ENCODE measurements around the gene OLA1. TPM values are rescaled to one million over a fixed set of nuclear protein-coding genes. Genes with fewer than 3 reads are reported as not detected.

OLA1 gene
- total RNA-seq, 1 donor = 22.1 TPM

- DNase-seq (ENCODE audit: low read depth in 2 of 3, low spot score in 2 of 3) = no peak
These were observed 124.2 kb downstream of the OLA1 start for GRCh38 chr2:174124181-174124580.

DNA sequence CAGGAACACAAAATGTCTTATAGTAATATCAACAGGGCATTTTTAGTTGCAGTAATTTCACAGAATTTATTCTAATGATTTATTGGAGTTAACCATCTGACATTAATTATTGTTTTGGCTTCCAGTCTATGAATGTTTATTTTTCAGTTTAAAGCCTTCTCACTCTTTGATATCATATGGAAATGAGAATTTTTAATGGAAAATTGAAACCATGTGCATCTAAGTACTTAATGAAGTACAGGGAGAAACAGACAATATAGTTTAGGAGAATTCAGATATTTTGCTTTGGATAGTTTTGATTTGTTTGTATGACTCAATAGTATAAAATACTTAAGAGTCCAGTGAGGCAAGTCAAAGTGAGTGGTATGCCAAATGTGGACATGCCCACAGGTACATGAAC lies 126.1 kb downstream of the OLA1 start:
- DNase-seq (ENCODE audit: low read depth in 2 of 3, low spot score in 2 of 3) = no peak

- DNase-seq (ENCODE audit: low read depth in 2 of 3, low spot score in 2 of 3) = no peak
These were observed 126.7 kb downstream of the OLA1 start for GRCh38 chr2:174121612-174122011.

- DNase-seq (ENCODE audit: low read depth in 2 of 3, low spot score in 2 of 3) = no peak
These were observed 127.2 kb downstream of the OLA1 start for GRCh38 chr2:174121175-174121574.

DNA sequence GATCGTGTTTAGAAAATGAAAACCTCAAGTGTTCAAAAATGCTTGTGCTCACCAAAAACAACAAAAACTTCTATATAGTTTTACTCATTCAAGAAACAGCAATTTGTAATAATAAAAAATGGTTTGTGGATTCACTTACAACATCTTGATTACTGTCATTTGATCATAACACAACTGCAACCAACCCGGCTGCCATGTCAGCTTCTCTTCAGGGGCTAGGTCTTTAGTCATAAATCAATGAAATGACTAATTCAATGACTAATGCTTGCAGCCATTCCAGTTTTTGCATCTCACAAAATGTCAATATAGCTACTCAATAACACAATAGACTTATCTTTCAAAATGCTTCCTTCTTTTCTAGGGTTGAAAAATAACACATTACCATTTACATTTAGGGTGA lies 128.0 kb downstream of the OLA1 start:
- DNase-seq (ENCODE audit: low read depth in 2 of 3, low spot score in 2 of 3) = no peak

- DNase-seq (ENCODE audit: low read depth in 2 of 3, low spot score in 2 of 3) = no peak
These were observed 130.1 kb downstream of the OLA1 start for GRCh38 chr2:174117951-174118930.

- no peak for DNase-seq (ENCODE audit: low read depth in 2 of 3, low spot score in 2 of 3)
These were observed 136.3 kb downstream of the OLA1 start for GRCh38 chr2:174112073-174112472.

GRCh38 chr2:174108579-174108978 lies 139.8 kb downstream of the OLA1 start:
- DNase-seq (ENCODE audit: low read depth in 2 of 3, low spot score in 2 of 3) = no peak

DNA sequence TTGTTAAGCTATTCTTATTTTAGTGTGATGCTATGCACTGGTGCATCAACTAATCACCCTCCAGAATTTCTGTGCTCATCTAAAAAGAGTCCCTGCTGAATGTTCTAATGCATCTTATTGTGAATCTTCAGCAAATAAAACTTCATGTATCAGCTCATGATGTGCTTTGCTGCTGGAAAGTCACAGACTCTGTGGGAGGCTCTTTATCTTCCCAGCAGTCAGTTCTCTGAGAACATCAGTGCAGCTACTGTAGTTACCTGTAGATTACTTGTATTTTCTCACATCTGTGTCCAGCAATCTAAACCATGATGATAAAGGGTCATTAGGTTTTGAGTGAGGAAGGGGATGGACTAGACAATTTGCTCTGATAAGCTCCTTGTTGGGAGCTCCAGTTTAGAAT lies 141.6 kb downstream of the OLA1 start:
- no peak for DNase-seq (ENCODE audit: low read depth in 2 of 3, low spot score in 2 of 3)

DNA sequence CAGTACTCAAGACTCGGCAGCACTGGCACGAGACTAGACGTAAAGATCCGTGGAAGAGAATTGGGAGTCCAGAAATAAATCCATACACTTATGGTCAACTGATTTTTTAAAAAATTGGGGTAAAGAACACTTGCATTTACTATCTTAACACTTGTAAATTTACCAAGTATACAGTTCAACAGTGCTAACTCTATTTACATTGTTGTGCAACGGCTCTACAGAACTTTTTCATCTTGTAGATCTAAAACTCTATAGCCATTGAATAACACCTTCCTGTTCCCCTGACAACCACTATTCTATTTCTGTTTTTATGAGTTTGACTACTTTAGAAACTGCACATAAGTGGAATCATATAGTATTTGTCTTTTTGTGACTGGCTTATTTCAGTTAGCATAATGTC lies 153.8 kb downstream of the OLA1 start:
- no peak for DNase-seq (ENCODE audit: low read depth in 2 of 3, low spot score in 2 of 3)

DNA sequence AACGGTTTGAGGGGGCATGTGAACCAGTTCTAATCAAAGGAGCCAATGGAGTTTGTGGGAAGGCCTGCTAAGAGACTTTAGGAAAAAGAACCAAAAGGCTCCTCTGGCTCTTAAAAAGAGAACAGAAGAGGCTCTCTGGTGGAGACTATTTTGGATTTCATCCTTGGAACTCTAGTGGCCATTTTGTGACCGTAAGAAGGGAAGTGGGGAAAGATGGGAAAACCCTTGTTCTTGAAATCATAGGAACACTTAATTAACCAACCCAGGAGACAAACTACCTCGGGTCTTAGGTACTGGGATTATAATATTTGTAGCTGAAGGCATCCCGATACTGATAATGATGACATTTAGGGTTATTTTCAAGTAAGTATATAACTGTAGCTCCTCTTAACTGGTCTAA lies 157.9 kb downstream of the OLA1 start:
- no peak for DNase-seq (ENCODE audit: low read depth in 2 of 3, low spot score in 2 of 3)

- no peak for DNase-seq (ENCODE audit: low read depth in 2 of 3, low spot score in 2 of 3)
These were observed 159.4 kb downstream of the OLA1 start for GRCh38 chr2:174088706-174089460.

- DNase-seq (ENCODE audit: low read depth in 2 of 3, low spot score in 2 of 3) = no peak
These were observed 161.6 kb downstream of the OLA1 start for GRCh38 chr2:174086708-174087107.

GRCh38 chr2:174085781-174086180 lies 162.6 kb downstream of the OLA1 start:
- DNase-seq (ENCODE audit: low read depth in 2 of 3, low spot score in 2 of 3) = no peak

DNA sequence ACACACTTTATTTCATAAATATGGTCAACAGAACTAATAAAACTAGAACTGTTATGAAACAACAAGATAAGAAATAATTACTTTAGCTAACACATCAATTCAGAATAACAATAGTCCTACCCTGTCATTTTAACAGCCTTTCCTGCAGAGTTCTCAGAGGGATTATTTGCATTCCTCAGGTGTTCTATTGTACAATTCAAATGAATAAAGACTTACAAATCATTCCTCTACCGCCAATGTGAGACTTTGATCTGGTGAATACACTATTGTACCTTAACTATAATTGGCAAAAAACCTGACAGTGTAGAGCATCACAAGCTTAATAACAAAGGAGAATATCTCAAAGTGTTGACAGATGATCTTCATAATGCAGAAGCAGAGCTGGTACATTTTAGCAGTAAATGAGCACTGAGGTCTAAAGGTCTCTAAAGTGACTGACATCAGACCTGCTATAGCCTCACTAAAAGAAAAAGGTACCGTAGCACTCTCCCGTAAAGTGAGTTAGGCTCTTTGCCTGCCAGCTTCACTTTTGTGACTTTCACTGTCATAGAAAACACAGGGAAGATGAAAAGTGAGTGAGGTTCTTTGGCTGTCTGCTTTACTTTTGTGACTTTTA lies 164.4 kb downstream of the OLA1 start:
- no peak for DNase-seq (ENCODE audit: low read depth in 2 of 3, low spot score in 2 of 3)

- no peak for DNase-seq (ENCODE audit: low read depth in 2 of 3, low spot score in 2 of 3)
These were observed 167.6 kb downstream of the OLA1 start for GRCh38 chr2:174080672-174081121.

GRCh38 chr2:174078275-174078674 lies 170.1 kb downstream of the OLA1 start:
- DNase-seq (ENCODE audit: low read depth in 2 of 3, low spot score in 2 of 3) = peak in 2 of 3 donors; percentile 14 to 50

- DNase-seq (ENCODE audit: low read depth in 2 of 3, low spot score in 2 of 3) = no peak
These were observed 171.4 kb downstream of the OLA1 start for GRCh38 chr2:174076975-174077374.

DNA sequence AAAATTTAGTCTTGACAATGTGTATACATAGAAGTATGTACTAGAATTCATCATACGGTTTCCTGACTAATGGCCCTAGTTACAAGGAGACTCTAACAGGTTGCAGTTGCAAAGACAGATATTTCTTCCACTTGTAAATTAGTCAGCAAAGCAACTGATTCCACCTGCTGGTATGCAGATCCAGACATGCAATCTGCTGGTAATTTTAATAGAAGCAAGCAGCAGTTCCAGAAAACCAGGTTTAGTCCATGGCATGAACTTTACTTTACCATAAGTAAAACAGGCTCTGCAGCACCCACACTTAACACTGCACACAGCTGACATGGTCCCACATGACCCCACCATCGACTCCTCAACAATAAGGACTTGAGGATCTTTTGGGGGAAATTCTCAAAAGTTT lies 172.3 kb downstream of the OLA1 start:
- no peak for DNase-seq (ENCODE audit: low read depth in 2 of 3, low spot score in 2 of 3)

GRCh38 chr2:174074831-174075230 lies 173.5 kb downstream of the OLA1 start:
- DNase-seq (ENCODE audit: low read depth in 2 of 3, low spot score in 2 of 3) = no peak

GRCh38 chr2:174072857-174073256 lies 175.5 kb downstream of the OLA1 start:
- DNase-seq (ENCODE audit: low read depth in 2 of 3, low spot score in 2 of 3) = no peak

All from hematopoietic multipotent progenitor cell (in vitro differentiated cells).